Measurements from ENCODE around the gene PRR3. TPM values are rescaled to one million over a fixed set of nuclear protein-coding genes. Genes with fewer than 3 reads are reported as not detected.

PRR3 gene
- total and polyA plus RNA-seq, 4 donors, result 2.1 to 3.2 (median 2.4) TPM

DNA sequence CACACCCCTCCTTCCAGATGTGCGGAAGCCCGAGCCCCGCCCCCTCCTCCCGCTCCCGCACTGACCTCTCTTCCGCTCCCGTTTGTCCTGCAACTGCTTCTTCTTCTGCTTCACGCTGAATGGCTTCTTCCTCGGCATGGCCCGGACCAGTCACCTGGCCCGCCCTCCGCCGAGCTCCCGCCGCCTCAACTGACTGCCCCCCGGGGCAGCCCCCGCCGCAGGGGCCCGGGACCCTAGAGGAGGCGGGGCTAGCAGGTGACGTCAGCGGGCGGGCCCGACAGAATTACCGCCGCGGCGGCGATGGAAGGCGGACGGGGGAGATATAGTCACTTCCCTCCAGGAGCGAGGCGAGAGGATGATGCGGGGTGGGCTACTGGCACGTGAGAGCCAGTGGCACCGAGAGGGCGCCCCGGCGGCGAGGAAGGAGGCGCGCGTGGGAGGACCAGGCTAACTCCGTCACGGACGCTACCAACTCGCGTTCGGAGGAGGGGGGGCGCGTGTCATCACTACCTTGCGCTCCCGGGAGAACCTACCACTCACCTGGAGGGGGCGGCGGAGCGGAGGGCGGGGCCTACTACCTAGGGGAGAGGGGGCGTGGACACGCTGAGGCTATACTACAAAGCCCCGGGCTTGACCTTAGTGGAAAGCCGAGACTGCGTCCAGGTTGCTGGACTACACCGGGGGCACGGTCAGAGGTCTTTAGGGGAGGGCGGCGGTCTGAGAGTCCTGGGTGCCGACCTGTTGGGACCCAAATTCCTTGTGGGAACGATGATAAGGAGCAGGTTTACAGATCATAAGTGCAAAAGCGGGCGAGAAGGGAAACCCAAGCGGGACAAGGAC lies 809 bp upstream of the PRR3 start, which contains the start of gene GNL1:
TSS of gene GNL1 (minus strand) at position 424 of the 840 bp plus-strand sequence. CDS start at position 138, 286 bp downstream.
- DNase-seq (ENCODE audit: low spot score), result peak; percentile 96
- WGBS, result under 1% methylated on average over 71 of the region's 71 CpGs
- H3K4me1 ChIP-seq (ENCODE audit: control insufficient read depth in 4 of 4, insufficient read depth in 4 of 4, low read length in 3 of 4), result peaks cover 4 to 29% (median 17%) of the 10 kb centered on the region in 4 donors
- H3K36me3 ChIP-seq (ENCODE audit: control insufficient read depth in 4 of 4, insufficient read depth in 3 of 4, low read depth in 1 of 4, low read length in 3 of 4), result peaks cover 0 to 18% (median 7%) of the 10 kb centered on the region in 4 donors
- H3K4me3 ChIP-seq (ENCODE audit: low read depth in 1 of 3, low read length in 3 of 3), result peak within 1 kb of the TSS; percentile 85 to 98 (median 85)
- H3K9me3 ChIP-seq (ENCODE audit: control insufficient read depth in 4 of 4, low read length in 3 of 4), result no peaks in the 10 kb centered on the region
- H3K27ac ChIP-seq (ENCODE audit: low read depth in 1 of 2, low read length in 2 of 2), result peak within 1 kb of the TSS; percentile 99
- no peaks in the 10 kb centered on the region for H3K27me3 ChIP-seq (ENCODE audit: control insufficient read depth in 4 of 4, insufficient read depth in 4 of 4, low read length in 3 of 4)
- TF ChIP-seq, protein P1, sequence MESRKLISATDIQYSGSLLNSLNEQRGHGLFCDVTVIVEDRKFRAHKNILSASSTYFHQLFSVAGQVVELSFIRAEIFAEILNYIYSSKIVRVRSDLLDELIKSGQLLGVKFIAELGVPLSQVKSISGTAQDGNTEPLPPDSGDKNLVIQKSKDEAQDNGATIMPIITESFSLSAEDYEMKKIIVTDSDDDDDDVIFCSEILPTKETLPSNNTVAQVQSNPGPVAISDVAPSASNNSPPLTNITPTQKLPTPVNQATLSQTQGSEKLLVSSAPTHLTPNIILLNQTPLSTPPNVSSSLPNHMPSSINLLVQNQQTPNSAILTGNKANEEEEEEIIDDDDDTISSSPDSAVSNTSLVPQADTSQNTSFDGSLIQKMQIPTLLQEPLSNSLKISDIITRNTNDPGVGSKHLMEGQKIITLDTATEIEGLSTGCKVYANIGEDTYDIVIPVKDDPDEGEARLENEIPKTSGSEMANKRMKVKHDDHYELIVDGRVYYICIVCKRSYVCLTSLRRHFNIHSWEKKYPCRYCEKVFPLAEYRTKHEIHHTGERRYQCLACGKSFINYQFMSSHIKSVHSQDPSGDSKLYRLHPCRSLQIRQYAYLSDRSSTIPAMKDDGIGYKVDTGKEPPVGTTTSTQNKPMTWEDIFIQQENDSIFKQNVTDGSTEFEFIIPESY (IDR thresholded peaks at IDR 0.05), result no peak
- TF ChIP-seq HNF4G (IDR thresholded peaks at IDR 0.05), result no peak
- peak; percentile 69 for TF ChIP-seq SP1 (IDR thresholded peaks at IDR 0.05)
- no peak for TF ChIP-seq FOXA2 (IDR thresholded peaks at IDR 0.05)
- TF ChIP-seq RXRA (IDR thresholded peaks at IDR 0.05), result peak in 1 of 2 donors; percentile 74
- no peak for TF ChIP-seq TAF1 (conservative IDR thresholded peaks at IDR 0.05)
- TF ChIP-seq, protein P2, sequence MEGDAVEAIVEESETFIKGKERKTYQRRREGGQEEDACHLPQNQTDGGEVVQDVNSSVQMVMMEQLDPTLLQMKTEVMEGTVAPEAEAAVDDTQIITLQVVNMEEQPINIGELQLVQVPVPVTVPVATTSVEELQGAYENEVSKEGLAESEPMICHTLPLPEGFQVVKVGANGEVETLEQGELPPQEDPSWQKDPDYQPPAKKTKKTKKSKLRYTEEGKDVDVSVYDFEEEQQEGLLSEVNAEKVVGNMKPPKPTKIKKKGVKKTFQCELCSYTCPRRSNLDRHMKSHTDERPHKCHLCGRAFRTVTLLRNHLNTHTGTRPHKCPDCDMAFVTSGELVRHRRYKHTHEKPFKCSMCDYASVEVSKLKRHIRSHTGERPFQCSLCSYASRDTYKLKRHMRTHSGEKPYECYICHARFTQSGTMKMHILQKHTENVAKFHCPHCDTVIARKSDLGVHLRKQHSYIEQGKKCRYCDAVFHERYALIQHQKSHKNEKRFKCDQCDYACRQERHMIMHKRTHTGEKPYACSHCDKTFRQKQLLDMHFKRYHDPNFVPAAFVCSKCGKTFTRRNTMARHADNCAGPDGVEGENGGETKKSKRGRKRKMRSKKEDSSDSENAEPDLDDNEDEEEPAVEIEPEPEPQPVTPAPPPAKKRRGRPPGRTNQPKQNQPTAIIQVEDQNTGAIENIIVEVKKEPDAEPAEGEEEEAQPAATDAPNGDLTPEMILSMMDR (IDR thresholded peaks at IDR 0.05; ENCODE audit: low read depth, low read length, missing input control), result no peak
- no peak for TF ChIP-seq RAD21 (IDR thresholded peaks at IDR 0.05)
- TF ChIP-seq NR2F2 (IDR thresholded peaks at IDR 0.05), result peak; percentile 98
- TF ChIP-seq, protein P3, sequence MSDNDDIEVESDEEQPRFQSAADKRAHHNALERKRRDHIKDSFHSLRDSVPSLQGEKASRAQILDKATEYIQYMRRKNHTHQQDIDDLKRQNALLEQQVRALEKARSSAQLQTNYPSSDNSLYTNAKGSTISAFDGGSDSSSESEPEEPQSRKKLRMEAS (IDR thresholded peaks at IDR 0.05), result peak; percentile 60
- TF ChIP-seq GABPA (IDR thresholded peaks at IDR 0.05 in 1 of 2, conservative IDR thresholded peaks at IDR 0.05 in 1 of 2), result no peak
- TF ChIP-seq, protein P4, sequence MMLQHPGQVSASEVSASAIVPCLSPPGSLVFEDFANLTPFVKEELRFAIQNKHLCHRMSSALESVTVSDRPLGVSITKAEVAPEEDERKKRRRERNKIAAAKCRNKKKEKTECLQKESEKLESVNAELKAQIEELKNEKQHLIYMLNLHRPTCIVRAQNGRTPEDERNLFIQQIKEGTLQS (IDR thresholded peaks at IDR 0.05), result peak; percentile 68
- TF ChIP-seq, protein P5, sequence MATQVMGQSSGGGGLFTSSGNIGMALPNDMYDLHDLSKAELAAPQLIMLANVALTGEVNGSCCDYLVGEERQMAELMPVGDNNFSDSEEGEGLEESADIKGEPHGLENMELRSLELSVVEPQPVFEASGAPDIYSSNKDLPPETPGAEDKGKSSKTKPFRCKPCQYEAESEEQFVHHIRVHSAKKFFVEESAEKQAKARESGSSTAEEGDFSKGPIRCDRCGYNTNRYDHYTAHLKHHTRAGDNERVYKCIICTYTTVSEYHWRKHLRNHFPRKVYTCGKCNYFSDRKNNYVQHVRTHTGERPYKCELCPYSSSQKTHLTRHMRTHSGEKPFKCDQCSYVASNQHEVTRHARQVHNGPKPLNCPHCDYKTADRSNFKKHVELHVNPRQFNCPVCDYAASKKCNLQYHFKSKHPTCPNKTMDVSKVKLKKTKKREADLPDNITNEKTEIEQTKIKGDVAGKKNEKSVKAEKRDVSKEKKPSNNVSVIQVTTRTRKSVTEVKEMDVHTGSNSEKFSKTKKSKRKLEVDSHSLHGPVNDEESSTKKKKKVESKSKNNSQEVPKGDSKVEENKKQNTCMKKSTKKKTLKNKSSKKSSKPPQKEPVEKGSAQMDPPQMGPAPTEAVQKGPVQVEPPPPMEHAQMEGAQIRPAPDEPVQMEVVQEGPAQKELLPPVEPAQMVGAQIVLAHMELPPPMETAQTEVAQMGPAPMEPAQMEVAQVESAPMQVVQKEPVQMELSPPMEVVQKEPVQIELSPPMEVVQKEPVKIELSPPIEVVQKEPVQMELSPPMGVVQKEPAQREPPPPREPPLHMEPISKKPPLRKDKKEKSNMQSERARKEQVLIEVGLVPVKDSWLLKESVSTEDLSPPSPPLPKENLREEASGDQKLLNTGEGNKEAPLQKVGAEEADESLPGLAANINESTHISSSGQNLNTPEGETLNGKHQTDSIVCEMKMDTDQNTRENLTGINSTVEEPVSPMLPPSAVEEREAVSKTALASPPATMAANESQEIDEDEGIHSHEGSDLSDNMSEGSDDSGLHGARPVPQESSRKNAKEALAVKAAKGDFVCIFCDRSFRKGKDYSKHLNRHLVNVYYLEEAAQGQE (IDR thresholded peaks at IDR 0.05), result peak; percentile 70
- TF ChIP-seq HNF4A (conservative IDR thresholded peaks at IDR 0.05), result peak; percentile 70 to 74
- TF ChIP-seq FOXA1 (IDR thresholded peaks at IDR 0.05), result no peak
- TF ChIP-seq YY1 (IDR thresholded peaks at IDR 0.05), result no peak
- TF ChIP-seq JUND (IDR thresholded peaks at IDR 0.05), result peak in 1 of 2 donors; percentile 50
- TF ChIP-seq EGR1 (IDR thresholded peaks at IDR 0.05; ENCODE audit: low read depth in 2 of 2), result peak; percentile 84 to 86
- H3K9ac ChIP-seq (ENCODE audit: low read depth in 1 of 2, low read length in 2 of 2), result peak within 1 kb of the TSS; percentile 71 to 85
